Activated CD4-positive, alpha-beta memory T cell treated with anti-CD3 and anti-CD28 coated beads, Interleukin-2, amount 10 ng/mL, durations not matched to agents 7 days and 5 days (primary cell): Measurements from ENCODE around the gene IL6. TPM values are rescaled to one million over a fixed set of nuclear protein-coding genes. Genes with fewer than 3 reads are reported as not detected.
A peak's percentile ranks its signal among the peaks of the same experiment; 100 is the strongest.
"Not testable (repeated sequence)": the region's sequence is repeated elsewhere in the genome, so short reads cannot be mapped to it uniquely, and the experiment has no call there.

Source experiments
- CTCF ChIA-PET: fragments of 350-600 bp; sonication (Branson Sonifier 250); formaldehyde crosslinking; loops from one replicate; lab custom pipeline; 2021; ENCODE audit warnings: antibody characterized with exemption, inconsistent platforms; lab: Charles Lee
- POLR2A ChIA-PET: fragments of 350-600 bp; sonication (Branson Sonifier 250); formaldehyde crosslinking; loops from one replicate; lab custom pipeline; 2021; ENCODE audit warnings: antibody characterized with exemption; lab: Charles Lee
- DNase-seq: peaks from one replicate; pipeline ENCODE4 v3.0.0-alpha.2; 2020
- H3K27ac Mint-ChIP-seq: one replicate; pipeline ENCODE4 v1.8.0; 2021; ENCODE audit warnings: mild to moderate bottlenecking, mixed read lengths
- H3K27me3 Mint-ChIP-seq: one replicate; pipeline ENCODE4 v1.8.0; 2021; ENCODE audit warnings: mixed read lengths
- H3K36me3 Mint-ChIP-seq: one replicate; pipeline ENCODE4 v1.8.0; 2021; ENCODE audit warnings: low read depth, mixed read lengths
- H3K4me1 Mint-ChIP-seq: one replicate; pipeline ENCODE4 v1.8.0; 2021; ENCODE audit warnings: mixed read lengths
- H3K4me3 Mint-ChIP-seq: one replicate; pipeline ENCODE4 v1.8.0; 2021; ENCODE audit warnings: mild to moderate bottlenecking, mixed read lengths
- H3K9me3 Mint-ChIP-seq: one replicate; pipeline ENCODE4 v1.8.0; 2021; ENCODE audit warnings: mixed read lengths
- total RNA-seq, 2 experiments: library from RNA; stranded (reverse); gene quantifications; one replicate each; pipeline ENCODE4 v1.2.3, GENCODE V29; 2021

IL6 gene
- under 1 TPM; 0.40 to 0.53 TPM for total RNA-seq

GRCh38 chr7:22726907-22727713 lies at the start of gene IL6:
Gene IL6, plus strand, starts transcription at chr7:22727200. Its CDS starts 63 bp downstream, at chr7:22727263.
- ChIA-PET POLR2A (interaction anchor here (1.2 to 5.2 kb wide), 2 partner anchors 31 to 164 kb away, joined by 5 to 48 read pairs; no protein-coding TSS in a partner anchor), CTCF (interaction anchor here (0.6 to 8.8 kb wide), 28 partner anchors 8 to 773 kb away, joined by 3 to 379 read pairs (median 4); no protein-coding TSS in a partner anchor)
- DNase-seq, result no peak
- Mint-ChIP-seq H3K27ac (peak within 1 kb of the TSS; percentile 66), H3K4me3 (peak within 1 kb of the TSS; percentile 61), H3K9me3 (no peaks in the 10 kb centered on the region), H3K36me3 (no peaks in the 10 kb centered on the region), H3K27me3 (peaks cover 30% of the 10 kb centered on the region), H3K4me1 (peaks cover 44% of the 10 kb centered on the region)

GRCh38 chr7:22677263-22677662 lies 49.7 kb upstream of the IL6 start:
- Mint-ChIP-seq H3K4me1 (peaks cover 86% of the 10 kb centered on the region), H3K27ac (peak overlapping the region; percentile 91), H3K9me3 (peaks cover 15% of the 10 kb centered on the region), H3K36me3 (peaks cover 37% of the 10 kb centered on the region), H3K4me3 (peak overlapping the region; percentile 56)
- H3K27me3 Mint-ChIP-seq, DNase-seq: not testable (repeated sequence)
- POLR2A ChIA-PET, result interaction anchor here (0.9 to 5.4 kb wide), 4 partner anchors 12 to 113 kb away, joined by 3 to 47 read pairs (median 10); no protein-coding TSS in a partner anchor
- CTCF ChIA-PET, result interaction anchor here (0.6 to 2.3 kb wide), 6 partner anchors 15 to 176 kb away, joined by 3 to 8 read pairs (median 4); partner anchors contain the start of gene IL6

GRCh38 chr7:22677680-22678079 lies 49.3 kb upstream of the IL6 start:
- POLR2A ChIA-PET, result interaction anchor here (0.9 to 5.4 kb wide), 5 partner anchors 12 to 113 kb away, joined by 3 to 47 read pairs (median 4); no protein-coding TSS in a partner anchor
- H3K4me1 Mint-ChIP-seq, result peaks cover 82% of the 10 kb centered on the region
- CTCF ChIA-PET, result interaction anchor here (1.0 to 2.3 kb wide), 6 partner anchors 14 to 117 kb away, joined by 3 to 8 read pairs (median 4); partner anchors contain the start of gene IL6
- peaks cover 15% of the 10 kb centered on the region for H3K9me3 Mint-ChIP-seq
- DNase-seq, result peak; percentile 31
- H3K27ac Mint-ChIP-seq, result peak overlapping the region; percentile 91
- peaks cover 8% of the 10 kb centered on the region for H3K27me3 Mint-ChIP-seq
- H3K36me3 Mint-ChIP-seq, result peaks cover 37% of the 10 kb centered on the region
- H3K4me3 Mint-ChIP-seq, result peak overlapping the region; percentile 56

- H3K36me3 Mint-ChIP-seq, result peaks cover 36% of the 10 kb centered on the region
- peak overlapping the region; percentile 29 for H3K4me3 Mint-ChIP-seq
- CTCF ChIA-PET, result interaction anchor here (1.3 to 1.9 kb wide), 4 partner anchors 10 to 117 kb away, joined by 3 to 4 read pairs (median 4); no protein-coding TSS in a partner anchor
- H3K27ac Mint-ChIP-seq, result peak overlapping the region; percentile 91
- peaks cover 20% of the 10 kb centered on the region for H3K27me3 Mint-ChIP-seq
- POLR2A ChIA-PET, result interaction anchor here (5.4 kb wide), 1 partner anchor 17 kb away, joined by 47 read pairs; no protein-coding TSS in a partner anchor
- H3K4me1 Mint-ChIP-seq, result peaks cover 63% of the 10 kb centered on the region
- peaks cover 16% of the 10 kb centered on the region for H3K9me3 Mint-ChIP-seq
- DNase-seq, result peak; percentile 33
These were observed 46.5 kb upstream of the IL6 start for GRCh38 chr7:22680482-22680911.

GRCh38 chr7:22681312-22681711 lies 45.7 kb upstream of the IL6 start:
- Mint-ChIP-seq H3K27ac (peak overlapping the region; percentile 91), H3K4me3 (no peak overlapping the region), H3K27me3 (peaks cover 20% of the 10 kb centered on the region), H3K9me3 (peaks cover 16% of the 10 kb centered on the region), H3K4me1 (peaks cover 55% of the 10 kb centered on the region), H3K36me3 (peaks cover 31% of the 10 kb centered on the region)
- CTCF ChIA-PET, result interaction anchor here (0.8 to 1.9 kb wide), 5 partner anchors 11 to 117 kb away, joined by 3 to 4 read pairs (median 3); no protein-coding TSS in a partner anchor
- POLR2A ChIA-PET, result interaction anchor here (5.4 kb wide), 1 partner anchor 16 kb away, joined by 47 read pairs; no protein-coding TSS in a partner anchor
- DNase-seq, result no peak

GRCh38 chr7:22681852-22682657 lies 44.9 kb upstream of the IL6 start:
- Mint-ChIP-seq H3K27ac (no peak overlapping the region), H3K27me3 (peaks cover 22% of the 10 kb centered on the region), H3K36me3 (peaks cover 25% of the 10 kb centered on the region), H3K4me1 (peaks cover 48% of the 10 kb centered on the region), H3K4me3 (no peak overlapping the region), H3K9me3 (peaks cover 16% of the 10 kb centered on the region)
- POLR2A ChIA-PET, result interaction anchor here (1.0 to 5.4 kb wide), 2 partner anchors 10 to 15 kb away, joined by 3 to 47 read pairs; no protein-coding TSS in a partner anchor
- CTCF ChIA-PET, result interaction anchor here (1.0 to 1.9 kb wide), 4 partner anchors 12 to 118 kb away, joined by 3 to 4 read pairs (median 3); no protein-coding TSS in a partner anchor
- no peak for DNase-seq

- no peak for DNase-seq
- H3K9me3 Mint-ChIP-seq, result peaks cover 11% of the 10 kb centered on the region
- ChIA-PET CTCF (interaction anchor here (1.1 kb wide), 1 partner anchor 45 kb away, joined by 3 read pairs; no protein-coding TSS in a partner anchor), POLR2A (interaction anchor here (1.0 to 1.4 kb wide), 2 partner anchors 9 to 12 kb away, joined by 3 read pairs; no protein-coding TSS in a partner anchor)
- H3K27ac Mint-ChIP-seq, result no peak overlapping the region
- H3K27me3 Mint-ChIP-seq, result peaks cover 22% of the 10 kb centered on the region
- peaks cover 21% of the 10 kb centered on the region for H3K36me3 Mint-ChIP-seq
- no peak overlapping the region for H3K4me3 Mint-ChIP-seq
- H3K4me1 Mint-ChIP-seq, result peaks cover 35% of the 10 kb centered on the region
These were observed 43.6 kb upstream of the IL6 start for GRCh38 chr7:22683379-22683778.

GRCh38 chr7:22686620-22687019 lies 40.4 kb upstream of the IL6 start:
- Mint-ChIP-seq H3K4me1 (peaks cover 10% of the 10 kb centered on the region), H3K4me3 (no peak overlapping the region), H3K27ac (no peak overlapping the region), H3K9me3 (peaks cover 9% of the 10 kb centered on the region), H3K36me3 (peaks cover 14% of the 10 kb centered on the region), H3K27me3 (peaks cover 32% of the 10 kb centered on the region)
- no peak for DNase-seq
- ChIA-PET CTCF (interaction anchor here (1.4 to 1.7 kb wide), 2 partner anchors 11 to 40 kb away, joined by 4 read pairs; partner anchors contain the start of gene IL6), POLR2A (interaction anchor here (1.0 kb wide), 1 partner anchor 8 kb away, joined by 3 read pairs; no protein-coding TSS in a partner anchor)

GRCh38 chr7:22688084-22688483 lies 38.9 kb upstream of the IL6 start:
- no peak overlapping the region for H3K4me3 Mint-ChIP-seq
- peaks cover 27% of the 10 kb centered on the region for H3K27me3 Mint-ChIP-seq
- H3K4me1 Mint-ChIP-seq, result peaks cover 4% of the 10 kb centered on the region
- POLR2A ChIA-PET, result no interaction called here
- peaks cover 9% of the 10 kb centered on the region for H3K36me3 Mint-ChIP-seq
- DNase-seq, result no peak
- no peak overlapping the region for H3K27ac Mint-ChIP-seq
- CTCF ChIA-PET, result interaction anchor here (1.4 to 1.7 kb wide), 2 partner anchors 13 to 39 kb away, joined by 4 read pairs; partner anchors contain the start of gene IL6
- peaks cover 4% of the 10 kb centered on the region for H3K9me3 Mint-ChIP-seq

- POLR2A ChIA-PET, CTCF ChIA-PET: not testable (repeated sequence)
- H3K27me3 Mint-ChIP-seq, result peaks cover 20% of the 10 kb centered on the region
These were observed 38.1 kb upstream of the IL6 start for GRCh38 chr7:22688934-22689333.

GRCh38 chr7:22694597-22695207 lies 32.3 kb upstream of the IL6 start:
- DNase-seq, result no peak
- Mint-ChIP-seq H3K4me1 (peaks cover 56% of the 10 kb centered on the region), H3K9me3 (peaks cover 2% of the 10 kb centered on the region), H3K27me3 (peaks cover 6% of the 10 kb centered on the region), H3K4me3 (peak overlapping the region; percentile 25), H3K27ac (peak overlapping the region; percentile 75), H3K36me3 (peaks cover 6% of the 10 kb centered on the region)
- POLR2A ChIA-PET, result interaction anchor here (1.1 to 5.1 kb wide), 4 partner anchors 11 to 23 kb away, joined by 3 to 47 read pairs (median 6); no protein-coding TSS in a partner anchor
- CTCF ChIA-PET, result interaction anchor here (1.3 to 3.7 kb wide), 2 partner anchors 31 to 134 kb away, joined by 6 to 26 read pairs; partner anchors contain the start of gene IL6

More at GRCh38 chr7:22688934-22689333, 38.1 kb upstream of the IL6 start:
- not testable (repeated sequence) for H3K4me1 Mint-ChIP-seq, DNase-seq, H3K9me3 Mint-ChIP-seq, H3K4me3 Mint-ChIP-seq, H3K27ac Mint-ChIP-seq, H3K36me3 Mint-ChIP-seq
